HG03159 (cell line): ENCODE results near the gene TPR.

Source experiments
- ATAC-seq: cut with Tn5 transposase; IDR thresholded peaks from one replicate; pipeline ENCODE4 v1.9.1; 2021; ENCODE audit warnings: mild to moderate bottlenecking, moderate library complexity; ENCODE audit not compliant: unreplicated experiment

The TPR gene

DNA sequence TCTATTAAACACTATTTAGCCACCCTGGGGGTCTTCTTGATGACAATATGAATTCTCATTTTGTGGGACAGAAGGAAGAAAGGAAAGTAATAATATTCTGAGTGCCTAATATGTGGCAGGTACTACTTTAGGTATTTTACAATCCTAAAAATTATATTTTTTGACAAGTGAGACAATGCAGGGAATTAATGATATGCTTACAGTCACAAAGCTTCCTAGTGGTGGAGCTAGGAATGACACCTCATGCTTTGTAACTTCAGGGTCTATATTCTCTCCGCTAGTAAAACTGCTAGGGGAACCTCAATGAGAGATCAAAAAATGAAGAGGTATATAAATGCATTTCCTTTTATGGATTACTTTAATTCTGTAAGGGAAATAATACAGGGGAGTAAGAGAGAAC, 44.3 kb downstream of the TPR start:
- ATAC-seq = no peak

DNA sequence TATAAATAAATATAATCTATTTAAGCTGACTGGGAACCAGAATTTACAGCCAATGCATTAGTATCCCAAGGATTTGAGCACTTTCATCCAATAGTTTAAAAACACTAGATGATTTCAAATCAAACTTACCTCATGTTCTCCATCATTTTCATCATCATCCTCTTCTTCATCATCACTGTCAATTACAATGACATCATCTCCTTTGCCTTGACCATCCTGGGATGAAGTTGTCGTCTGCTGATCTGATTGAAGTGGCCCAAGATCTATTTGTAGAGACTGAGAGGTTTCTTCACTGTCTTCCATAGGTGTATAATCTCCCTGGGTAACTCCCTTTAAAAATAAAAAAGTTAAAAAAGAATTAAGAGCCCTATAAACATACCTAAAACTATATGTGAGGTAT, 47.7 kb downstream of the TPR start:
- ATAC-seq = no peak

DNA sequence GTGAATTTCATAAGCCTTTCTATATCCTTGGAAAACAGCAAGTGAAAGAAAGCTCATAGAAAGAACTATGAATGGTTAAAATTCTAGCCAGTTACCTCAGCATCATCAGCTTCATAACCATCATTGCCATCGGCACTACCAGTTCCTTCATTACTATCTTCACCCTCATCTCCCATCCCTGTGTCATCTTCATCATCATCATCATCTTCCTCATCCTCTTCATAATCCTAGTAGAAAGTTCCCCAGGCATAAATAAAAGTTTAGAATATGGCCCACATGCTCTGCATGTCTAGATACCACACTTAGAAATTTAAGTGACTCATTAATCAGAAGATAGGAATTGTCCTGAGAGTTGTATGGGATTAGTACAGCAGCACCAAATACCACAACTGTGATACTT, 49.0 kb downstream of the TPR start:
- ATAC-seq = no peak

DNA sequence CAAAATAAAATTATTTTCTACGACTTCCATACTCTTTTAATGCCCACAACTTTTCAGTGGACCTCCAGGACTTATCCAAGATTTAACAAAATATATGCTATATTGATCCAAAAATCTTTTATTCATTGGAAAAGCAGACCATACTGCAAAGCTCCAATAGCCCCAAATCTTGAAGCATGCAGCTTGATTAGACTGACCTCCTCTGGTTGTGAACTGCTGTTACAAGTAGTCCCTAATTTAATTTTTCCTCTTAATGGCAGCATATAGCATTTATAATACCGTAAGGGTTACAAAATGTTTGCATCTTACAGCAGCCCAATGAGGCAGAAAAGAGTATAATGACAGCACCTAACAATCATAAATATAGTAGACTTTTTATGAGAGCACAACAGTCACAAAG, 49.8 kb downstream of the TPR start:
- ATAC-seq = peak; percentile 58

DNA sequence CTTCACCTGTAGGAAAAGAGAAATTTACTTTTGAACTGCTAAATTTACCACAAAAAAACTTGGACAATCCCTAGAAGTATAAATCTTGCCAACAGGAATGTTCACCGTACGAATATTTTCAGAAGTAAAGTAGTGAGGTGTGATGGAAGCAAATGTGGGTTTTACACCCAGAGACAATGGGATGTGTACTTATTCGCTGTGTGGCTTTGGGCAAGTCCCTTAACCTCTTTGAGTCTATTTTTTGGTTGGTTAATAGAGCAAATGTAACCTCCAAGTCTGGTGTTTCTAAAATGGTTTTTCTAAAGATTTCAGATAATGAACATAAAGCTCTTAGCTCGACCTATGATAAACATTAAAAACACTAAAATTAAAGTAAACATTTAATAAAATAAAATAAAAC, 51.2 kb downstream of the TPR start:
- ATAC-seq = no peak

DNA sequence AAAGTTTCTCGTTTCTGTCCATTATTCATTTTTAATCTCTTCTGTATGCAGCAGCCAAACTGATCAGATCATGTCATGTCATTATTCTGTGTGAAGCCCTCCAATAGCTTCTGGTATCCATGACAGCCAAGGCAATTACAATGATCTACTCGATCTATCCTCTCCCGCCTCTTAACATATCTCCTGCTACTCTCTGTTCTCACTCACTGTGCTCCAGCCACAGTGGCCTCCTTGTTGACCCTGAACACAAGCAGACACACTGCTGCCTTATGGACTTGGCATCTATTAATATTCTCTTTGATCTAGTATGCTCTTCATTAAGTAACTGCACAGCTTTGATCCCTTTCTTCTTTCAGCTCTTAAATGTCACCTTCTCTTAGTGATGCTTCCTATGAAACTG, 59.5 kb downstream of the TPR start:
- ATAC-seq = no peak

DNA sequence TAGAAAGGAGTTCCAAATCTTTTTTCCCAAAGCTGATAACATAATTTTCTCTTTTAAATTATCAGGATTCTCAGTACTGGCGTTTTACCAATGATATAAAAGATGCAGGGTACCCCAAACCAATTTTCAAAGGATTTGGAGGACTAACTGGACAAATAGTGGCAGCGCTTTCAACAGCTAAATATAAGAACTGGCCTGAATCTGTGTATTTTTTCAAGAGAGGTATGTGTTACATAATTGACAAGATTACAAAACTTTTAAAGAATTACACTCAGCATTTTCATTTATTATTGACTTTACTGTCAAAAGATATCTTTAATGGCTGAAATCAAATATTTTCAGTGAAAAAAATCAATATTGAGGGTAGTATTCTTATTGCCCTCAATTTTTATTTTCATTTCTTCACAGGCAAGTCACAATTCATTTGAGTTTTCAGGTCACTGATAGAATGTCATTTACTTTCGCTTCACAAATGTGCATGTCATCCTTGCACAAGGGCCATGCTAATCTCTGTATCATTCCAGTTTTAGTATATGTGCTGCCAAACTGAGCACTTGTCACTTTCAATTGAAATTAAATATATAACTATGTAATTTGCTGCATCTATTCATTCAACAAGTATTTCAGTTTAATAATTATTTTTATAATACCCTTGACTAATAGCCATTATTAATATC, 63.5 kb downstream of the TPR start:
- no peak for ATAC-seq

DNA sequence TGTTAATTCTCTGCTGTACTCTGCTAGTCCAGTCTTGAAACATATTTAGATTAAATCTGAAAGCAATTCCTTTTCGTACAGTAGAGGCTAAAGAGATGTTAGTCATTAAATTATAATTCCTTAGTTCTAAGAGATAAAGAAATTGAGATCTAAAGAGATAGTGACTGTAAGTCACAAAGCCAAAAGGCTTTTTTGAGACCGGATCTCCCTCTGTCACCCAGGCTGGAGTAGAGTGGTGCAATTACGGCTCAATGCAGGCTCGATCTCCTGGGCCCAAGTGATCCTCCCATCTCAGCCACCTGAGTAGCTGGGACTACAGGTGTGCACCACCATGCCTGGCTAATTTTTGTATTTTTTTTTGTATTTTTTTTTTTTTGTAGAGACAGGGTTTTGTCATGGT, 64.7 kb downstream of the TPR start:
- no peak for ATAC-seq

DNA sequence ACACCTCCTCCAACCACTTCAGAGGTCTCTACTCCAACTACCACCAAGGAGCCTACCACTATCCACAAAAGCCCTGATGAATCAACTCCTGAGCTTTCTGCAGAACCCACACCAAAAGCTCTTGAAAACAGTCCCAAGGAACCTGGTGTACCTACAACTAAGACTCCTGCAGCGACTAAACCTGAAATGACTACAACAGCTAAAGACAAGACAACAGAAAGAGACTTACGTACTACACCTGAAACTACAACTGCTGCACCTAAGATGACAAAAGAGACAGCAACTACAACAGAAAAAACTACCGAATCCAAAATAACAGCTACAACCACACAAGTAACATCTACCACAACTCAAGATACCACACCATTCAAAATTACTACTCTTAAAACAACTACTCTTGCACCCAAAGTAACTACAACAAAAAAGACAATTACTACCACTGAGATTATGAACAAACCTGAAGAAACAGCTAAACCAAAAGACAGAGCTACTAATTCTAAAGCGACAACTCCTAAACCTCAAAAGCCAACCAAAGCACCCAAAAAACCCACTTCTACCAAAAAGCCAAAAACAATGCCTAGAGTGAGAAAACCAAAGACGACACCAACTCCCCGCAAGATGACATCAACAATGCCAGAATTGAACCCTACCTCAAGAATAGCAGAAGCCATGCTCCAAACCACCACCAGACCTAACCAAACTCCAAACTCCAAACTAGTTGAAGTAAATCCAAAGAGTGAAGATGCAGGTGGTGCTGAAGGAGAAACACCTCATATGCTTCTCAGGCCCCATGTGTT, 66.6 kb downstream of the TPR start:
- no peak for ATAC-seq

DNA sequence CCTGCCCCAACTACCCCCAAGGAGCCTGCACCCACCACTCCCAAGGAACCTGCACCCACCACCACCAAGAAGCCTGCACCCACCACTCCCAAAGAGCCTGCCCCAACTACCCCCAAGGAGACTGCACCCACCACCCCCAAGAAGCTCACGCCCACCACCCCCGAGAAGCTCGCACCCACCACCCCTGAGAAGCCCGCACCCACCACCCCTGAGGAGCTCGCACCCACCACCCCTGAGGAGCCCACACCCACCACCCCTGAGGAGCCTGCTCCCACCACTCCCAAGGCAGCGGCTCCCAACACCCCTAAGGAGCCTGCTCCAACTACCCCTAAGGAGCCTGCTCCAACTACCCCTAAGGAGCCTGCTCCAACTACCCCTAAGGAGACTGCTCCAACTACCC, 67.6 kb downstream of the TPR start:
- ATAC-seq = no peak

DNA sequence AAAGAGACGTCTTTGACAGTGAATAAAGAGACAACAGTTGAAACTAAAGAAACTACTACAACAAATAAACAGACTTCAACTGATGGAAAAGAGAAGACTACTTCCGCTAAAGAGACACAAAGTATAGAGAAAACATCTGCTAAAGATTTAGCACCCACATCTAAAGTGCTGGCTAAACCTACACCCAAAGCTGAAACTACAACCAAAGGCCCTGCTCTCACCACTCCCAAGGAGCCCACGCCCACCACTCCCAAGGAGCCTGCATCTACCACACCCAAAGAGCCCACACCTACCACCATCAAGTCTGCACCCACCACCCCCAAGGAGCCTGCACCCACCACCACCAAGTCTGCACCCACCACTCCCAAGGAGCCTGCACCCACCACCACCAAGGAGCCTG, 68.5 kb downstream of the TPR start:
- no peak for ATAC-seq

DNA sequence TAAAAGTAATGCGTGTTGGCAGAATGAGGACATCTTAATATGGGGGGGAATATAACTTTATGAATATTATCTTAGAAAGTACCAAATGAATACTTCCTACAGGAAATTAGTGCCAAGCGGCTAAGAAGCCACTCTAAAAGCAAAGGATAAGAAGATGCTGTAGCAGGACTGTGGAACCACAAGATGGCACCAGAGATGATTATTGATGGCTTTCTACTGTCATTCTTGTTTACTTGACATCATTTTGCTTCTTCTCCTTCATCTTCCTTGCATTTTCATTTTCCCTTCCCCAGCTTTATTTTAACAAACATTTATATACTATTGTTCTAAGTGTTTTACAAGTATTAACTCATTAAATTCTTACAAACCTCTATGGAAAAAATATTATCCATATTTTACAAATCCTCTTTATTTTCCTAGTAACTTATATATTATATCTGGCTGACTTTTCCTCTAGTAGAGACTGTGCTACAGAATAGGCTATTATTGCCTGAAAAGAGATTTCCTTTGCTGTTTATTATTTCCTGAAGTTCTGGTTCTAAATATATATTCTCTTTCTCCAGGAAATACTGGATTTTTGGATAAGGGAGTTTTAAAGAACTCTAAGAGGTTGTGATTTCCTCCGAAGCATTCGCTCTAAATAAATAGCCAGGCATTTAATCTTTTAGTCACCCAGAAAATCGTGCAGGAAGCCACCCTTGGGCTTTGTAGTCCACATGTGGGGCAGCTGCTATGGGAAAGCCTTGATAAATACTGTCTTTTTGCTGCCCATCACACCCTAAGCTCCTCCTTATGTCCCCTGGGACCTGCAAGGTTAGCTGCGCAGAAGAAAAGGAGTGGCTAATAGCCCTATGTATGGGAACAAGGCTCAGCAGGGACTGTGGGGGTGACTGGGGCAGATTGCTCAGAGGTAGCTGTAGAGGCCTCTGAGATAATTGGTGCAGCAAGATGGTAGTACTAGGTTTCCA, 69.8 kb downstream of the TPR start:
- peak; percentile 93 for ATAC-seq

DNA sequence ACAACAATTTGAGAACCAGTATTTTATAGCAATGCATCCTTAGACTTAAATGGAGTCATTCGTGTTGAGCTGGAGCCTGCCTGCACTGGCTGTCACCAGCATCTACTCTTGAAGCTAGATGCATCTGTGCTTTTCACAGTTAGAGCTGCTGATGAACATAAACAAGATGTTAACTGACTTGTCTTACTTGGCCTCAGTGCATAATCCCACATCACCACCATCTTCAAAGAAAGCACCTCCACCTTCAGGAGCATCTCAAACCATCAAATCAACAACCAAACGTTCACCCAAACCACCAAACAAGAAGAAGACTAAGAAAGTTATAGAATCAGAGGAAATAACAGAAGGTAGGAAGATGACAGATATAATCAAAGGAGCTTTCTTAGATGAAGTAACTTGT, 71.1 kb downstream of the TPR start:
- ATAC-seq = no peak

DNA sequence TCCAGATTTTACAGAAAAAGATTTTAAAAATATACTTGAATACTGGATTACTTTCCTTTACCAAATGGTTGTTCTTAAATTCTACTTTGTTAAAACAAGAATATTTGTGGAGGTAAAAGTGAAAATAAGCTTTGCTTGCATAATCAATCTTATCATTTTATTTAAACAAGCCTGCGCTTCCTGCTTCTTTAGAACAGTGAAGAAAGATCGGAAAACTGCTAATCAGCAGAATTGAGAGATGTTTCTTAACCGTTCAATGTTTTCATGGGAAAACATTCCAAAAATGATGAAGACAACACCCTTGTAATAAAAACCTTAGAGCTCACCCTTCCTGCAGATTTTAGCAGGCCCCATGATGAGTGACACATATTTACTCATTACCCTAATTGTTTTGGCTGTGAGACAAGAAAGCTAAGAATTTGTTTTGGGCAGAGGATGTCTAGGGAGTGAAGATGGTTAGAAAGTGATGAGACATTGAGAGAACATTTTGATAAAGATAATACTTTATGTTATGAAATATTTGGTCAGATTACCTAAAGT, 72.6 kb downstream of the TPR start:
- no peak for ATAC-seq

DNA sequence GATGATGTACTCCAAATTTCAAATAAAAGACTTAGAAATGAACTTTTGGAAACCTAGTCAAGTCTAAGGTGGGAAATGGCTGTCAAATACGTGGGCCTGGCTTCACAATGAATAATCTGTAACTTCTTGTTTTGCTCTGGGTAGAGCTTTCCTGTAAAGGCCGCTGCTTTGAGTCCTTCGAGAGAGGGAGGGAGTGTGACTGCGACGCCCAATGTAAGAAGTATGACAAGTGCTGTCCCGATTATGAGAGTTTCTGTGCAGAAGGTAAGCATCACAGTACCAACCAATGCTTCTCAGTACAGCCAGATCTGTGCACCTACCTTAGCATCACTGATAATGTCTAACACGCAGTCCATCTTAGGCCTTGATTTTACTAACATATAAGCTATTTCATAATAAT, 73.6 kb downstream of the TPR start:
- ATAC-seq = no peak

DNA sequence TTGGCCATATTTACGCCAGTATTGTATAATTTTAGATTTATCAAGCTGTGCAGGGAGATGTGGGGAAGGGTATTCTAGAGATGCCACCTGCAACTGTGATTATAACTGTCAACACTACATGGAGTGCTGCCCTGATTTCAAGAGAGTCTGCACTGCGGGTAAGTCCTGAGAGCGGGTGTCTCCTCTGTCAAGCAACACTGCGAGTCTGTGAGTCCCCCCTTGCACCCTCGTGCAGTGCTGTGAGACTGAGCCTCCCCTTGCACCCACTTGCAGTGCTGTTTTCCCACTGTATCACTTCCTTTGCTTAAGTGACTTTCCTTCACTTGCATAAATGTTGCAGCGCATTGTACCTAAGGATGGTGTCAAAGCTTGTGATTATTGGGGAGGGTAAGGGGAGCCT, 75.0 kb downstream of the TPR start:
- no peak for ATAC-seq

DNA sequence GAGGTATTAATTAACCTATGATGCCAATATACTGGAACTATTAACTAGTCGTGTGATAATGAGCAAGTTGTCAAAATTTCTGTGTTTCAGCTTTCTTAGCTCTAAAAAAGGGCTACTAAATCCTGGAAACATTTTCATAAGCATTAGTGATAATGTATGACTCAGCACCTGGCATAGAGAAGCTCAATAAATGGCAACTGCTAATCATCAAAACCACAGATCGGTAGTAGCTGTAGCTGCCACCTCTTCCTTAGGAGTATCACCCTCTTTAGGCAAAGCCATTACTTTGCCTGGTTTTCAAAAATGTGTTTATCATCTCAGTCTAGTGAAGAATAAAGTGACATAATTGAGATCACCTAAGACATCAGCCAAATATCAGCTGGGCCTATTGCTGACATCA, 75.5 kb downstream of the TPR start:
- no peak for ATAC-seq

DNA sequence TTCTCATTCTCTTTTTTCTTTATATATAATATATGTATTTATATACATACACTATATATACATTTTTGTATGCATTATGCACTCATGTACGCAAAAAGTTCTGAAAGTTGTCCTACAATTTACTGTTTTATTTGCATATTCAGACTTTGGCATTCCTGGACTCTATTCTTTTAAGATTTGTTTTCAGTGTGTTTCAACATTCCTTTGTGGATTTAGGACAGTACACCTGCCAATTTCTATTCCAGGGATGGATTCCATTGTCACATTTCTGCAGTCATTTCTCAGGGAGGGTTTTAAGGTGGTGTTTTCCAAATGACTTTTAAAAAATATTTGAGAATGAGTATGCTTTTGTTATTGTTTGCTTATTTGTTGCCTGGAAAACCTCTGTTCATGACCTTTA, 76.2 kb downstream of the TPR start:
- ATAC-seq = no peak

DNA sequence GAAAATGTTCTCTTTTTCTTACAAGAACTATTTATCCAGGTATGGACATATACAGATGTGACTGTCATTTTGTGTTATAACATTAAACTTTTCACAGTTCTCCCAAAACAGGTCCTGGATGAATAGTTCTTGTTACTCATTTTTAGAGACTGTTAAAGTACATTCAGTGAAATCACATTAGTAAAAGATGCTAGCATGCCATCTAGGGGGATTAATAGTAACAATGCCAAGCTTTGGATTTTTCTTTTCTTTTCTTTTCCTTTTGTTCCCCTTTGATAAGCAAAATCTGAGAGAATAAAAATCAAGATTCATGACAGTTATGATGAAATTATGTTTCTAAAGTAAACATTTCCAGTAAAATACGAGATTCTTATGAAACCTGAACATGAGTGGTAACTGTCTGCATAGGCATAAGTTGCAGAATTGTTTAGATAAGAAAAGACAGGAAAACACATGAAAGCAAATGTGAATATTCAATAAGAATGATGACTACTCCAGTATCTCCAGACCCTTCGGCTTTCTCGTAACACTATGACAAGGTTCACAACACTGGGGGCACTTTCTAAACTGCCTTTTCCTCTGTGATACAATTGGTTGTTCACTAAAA, 77.5 kb downstream of the TPR start:
- no peak for ATAC-seq

DNA sequence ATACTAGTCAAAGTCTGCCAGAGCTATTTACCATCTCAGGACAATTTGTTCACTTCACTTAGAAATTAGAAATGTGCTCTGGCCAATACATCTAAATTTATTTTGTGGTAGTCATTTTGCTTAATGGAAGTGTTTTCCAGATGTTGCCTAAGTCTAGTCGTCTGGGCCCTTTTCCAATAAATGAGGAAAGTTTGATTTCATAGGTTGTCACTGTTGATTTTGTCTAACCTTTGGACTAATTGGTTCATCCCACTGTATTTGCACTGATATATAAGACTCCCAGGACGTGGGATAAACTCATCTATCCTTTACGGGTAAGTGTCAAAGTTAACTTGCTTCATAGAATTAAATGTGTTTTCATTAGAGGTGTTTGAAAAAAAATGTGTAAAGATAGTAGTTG, 79.1 kb downstream of the TPR start, which contains the start of gene PRG4:
Gene PRG4, plus strand, starts transcription at position 300 of the 400 bp plus-strand sequence.
- ATAC-seq = no peak

DNA sequence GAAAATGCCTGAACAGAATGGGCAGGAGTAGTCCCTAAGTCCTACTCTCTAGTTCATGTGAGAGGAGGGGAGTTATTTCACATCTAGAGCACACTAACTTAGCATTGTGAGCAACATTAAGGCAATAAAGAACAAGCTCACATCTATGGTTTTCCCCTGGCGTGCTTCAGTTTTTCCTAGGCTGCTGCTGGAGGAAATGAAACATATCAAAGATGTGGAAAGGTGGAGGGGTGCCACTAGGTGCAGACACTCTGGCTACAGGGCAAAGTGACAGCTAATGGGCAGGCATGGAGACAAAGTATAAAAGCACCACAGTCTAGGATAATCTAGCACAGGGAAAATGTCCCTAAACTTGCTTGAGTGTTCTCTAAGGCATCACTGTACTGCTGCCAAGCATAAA, 82.2 kb downstream of the TPR start:
- no peak for ATAC-seq
